GM21825 (cell line): ENCODE results near the gene STK32C.
"Not testable (repeated sequence)": the region's sequence is repeated elsewhere in the genome, so short reads cannot be mapped to it uniquely, and the experiment has no call there.

Source experiments
- ATAC-seq: cut with Tn5 transposase; IDR thresholded peaks from one replicate; pipeline ENCODE4 v1.9.1; 2021; ENCODE audit warnings: mild to moderate bottlenecking, moderate library complexity; ENCODE audit not compliant: unreplicated experiment

The STK32C gene

DNA sequence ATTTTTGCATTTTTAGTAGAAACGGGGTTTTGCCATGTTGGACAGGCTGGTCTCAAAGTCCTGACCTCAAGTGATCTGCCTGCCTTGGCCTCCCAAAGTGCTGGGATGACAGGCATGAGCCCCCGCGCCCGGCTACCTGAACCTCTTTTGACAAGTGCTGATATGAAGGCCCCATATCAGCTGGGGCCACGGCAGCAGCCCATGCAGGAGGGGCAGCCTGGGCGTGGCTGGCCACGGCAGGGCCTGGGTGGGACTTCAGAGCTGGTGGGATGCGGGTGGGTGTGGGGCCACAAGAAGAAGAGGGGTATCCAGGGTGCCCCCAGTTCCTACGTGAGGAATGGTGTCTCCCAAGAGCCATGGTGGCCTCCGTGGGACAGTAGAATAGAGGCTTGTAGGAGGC lies 31.1 kb upstream of the STK32C start:
- ATAC-seq = no peak

DNA sequence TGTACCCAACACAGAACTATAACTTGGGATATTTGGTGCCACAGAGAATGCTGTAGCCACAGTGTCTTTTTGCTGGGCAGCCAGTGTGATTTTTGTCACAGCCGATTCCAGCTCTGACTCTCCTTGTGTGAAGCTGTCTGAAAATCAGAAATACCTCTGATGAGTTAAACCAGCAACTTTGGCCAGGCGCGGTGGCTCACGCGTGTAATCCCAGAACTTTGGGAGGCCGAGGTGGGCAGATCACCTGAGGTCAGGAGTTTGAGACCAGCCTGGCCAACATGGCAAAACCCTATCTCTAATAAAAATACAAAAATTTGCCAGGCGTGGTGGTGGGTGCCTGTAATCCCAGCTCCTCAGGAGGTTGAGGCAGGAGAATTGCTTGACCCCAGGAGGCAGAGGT lies 30.1 kb upstream of the STK32C start:
- not testable (repeated sequence) for ATAC-seq

DNA sequence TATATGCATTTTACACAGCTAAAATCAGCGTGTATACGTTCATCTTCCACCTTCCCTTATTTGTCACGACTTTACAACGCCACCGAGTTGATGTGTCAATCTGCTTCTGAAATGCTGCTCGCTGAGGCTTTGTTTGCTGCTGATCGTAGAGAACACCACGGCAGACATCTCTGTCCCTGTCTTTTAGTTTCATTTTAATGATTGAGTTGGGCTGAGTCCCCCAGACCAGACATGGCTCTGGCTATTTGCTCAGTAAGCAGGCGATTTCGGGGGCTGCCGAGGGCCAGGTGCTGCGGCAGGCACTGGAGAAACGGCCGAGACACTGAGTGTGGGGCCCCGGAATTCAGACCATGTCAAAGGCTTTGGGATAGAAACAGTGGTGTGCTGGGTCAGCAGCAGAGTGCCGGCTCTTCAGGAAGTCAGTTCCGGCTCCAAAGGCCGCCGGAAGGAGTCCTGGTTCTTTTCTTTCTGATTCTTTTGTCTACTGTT lies 29.2 kb upstream of the STK32C start:
- no peak for ATAC-seq

DNA sequence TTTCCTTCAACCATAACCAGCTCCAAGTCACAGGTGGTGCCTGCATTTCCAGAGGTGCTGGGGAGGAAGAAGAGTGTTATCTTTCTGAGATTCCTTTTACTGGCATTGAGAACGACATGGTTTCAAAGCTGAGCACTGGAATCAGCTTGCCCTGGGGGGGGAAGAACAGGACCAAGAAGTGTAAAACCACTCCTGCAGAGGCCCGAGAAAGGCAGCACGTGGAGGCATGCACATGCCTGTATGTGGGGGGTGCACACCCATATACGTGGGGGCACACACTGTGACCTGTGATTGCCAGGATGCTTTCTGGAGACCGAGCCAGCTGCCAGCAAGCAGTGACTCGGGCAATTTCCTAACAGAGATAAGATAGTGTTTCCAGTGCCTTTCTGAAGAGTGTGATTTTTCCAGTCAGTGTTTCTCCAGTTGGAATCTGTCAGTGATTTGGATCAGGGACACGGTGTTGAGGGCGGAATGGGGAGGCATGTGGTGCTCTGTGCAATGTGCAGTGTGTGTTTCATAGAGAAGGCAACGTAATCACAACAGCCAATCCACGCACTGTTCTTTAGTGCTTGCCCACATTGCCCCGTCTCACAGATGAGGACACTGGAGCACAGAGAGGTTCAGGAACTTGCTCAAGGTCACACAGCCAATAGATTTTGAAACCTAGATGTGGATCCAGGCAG lies 28.5 kb upstream of the STK32C start:
- ATAC-seq = no peak

DNA sequence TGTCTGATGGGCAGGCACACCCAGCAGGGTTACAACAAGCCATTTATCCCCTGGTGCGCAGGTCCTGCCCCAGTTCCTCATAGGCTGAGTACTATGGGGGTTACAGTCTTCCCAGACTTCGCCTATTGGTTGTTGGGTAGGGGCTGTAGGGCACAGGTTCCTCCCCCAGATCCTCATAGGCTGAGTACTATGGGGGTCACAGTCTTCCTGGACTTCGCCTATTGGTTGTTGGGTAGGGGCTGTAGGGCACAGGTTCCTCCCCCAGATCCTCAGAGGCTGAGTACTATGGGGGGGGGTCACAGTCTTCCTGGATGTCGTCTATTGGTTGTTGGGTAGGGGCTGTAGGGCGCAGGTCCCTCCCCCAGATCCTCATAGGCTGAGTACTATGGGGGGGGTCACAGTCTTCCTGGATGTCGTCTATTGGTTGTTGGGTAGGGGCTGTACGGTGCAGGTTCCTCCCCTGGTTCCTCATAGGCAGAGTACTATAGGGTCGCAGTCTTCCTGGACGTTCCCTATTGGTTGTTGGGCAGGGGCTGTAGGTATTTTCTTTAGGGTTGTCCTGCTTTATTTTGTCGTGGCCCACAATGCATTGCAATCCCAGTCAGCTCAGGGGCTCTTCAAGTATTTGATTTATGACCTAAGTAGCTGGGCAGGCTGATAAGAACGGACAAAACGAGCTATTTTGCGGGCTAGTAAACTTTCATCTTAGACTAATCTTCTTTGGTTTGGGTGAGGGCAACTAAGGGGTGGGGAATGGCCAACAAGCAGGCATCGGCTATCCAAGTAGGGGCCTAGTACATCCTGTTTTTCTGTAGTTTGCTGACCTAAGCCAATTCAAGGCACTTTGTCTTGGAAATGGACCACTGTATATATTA lies 27.7 kb upstream of the STK32C start:
- ATAC-seq = peak; percentile 42

DNA sequence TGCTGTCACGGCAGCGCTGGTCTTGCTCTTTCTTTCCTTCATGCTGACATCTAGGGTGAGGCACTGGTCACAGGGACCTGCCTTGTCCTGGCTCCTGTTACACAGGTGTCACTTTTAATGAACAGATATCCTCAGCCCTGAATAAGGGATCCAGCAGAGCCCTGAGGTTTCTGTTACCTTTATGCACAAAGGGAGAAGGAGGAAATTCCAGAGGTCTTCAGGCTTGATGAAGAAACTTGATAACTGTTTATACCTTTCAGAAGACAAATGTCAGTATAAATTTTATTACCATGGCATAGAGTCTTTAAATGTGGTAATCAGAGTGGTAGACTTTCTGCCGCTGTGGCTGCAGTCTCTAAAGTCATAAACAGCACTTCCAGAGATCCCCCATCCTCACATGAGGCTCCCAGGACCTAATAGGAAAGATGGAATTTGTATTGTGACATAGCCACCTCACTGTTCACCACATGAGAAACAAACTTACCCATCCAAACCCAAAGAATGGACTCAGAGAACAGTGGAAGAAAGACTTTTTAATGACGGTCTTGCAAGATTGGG lies 27.0 kb upstream of the STK32C start:
- ATAC-seq = no peak

DNA sequence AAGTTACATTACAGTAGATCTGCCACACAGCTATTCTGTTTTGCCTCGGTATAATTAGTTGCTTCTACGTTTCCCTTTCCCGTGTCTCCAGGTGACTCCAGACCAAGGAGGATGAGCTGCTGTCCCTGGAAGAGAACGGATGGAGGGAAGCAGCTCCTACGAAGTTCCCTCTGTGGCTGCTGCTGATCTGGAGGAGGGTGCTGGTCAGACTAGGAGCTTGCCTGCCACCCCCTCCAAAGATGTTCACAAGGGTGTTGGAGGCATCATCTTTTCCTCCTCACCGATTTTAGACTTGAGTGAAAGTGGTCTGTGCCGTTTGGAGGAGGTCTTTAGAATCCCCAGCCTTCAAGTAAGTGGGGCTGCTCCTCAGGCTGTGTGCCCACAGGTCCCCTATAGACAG lies 25.6 kb upstream of the STK32C start:
- no peak for ATAC-seq

DNA sequence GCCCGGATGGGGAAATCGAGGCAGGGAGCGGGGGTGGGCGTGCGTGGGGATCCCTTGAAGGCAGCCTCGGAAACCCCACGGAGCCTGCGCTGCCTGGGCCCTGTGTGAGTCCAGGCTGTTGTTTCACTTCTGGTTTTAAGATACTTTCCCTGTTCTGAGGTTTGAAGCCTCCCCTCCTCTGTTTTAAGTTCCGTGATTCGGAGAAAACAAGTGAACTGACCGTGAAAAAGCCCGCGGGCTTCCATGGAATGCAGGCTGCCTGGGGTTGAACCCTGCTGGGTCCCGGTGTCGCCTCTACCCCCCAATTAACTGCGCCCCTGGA lies 24.6 kb upstream of the STK32C start:
- peak; percentile 32 for ATAC-seq

DNA sequence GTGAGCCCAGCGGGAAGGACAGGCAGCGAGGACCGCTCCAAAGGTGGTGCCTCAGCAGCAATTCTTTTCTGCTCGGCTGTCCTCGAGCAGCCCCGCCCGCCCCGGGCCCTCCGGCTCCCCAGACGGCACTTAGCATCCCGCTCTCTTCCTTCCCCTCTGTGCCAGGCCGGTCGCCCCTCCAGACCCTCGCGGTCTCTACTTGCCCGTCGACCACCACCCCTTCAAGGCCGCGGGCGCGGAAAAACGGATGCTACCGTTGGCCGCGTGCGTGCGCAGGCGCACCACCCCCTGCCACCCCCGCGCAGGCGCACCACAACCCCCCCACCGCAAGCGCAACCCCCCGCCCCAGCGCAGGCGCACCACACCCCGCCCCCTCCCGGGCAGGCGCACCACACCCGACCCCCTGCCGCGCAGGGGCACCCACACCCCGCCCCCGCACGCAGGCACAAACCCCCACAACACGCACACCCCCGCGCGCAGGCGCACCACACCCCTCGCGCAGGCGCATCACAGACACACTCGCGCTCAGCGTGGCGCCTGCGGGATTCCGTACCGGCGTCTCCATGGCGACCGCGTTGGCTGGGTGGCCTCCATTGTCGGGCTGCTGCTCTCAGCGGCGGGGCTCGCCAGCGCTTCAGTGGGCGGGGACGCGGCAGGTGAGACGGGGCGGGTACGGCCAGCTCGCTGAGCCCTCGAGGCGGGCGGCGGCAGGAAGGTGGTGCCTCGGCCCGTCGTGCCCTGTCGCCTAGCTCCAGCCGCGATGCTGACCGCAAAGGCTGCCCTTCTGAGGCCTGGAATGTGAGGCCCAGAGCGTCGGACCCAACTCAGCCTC lies 24.1 kb upstream of the STK32C start, which contains the start of gene LRRC27:
LRRC27 (plus strand) TSS at position 593 of the 832 bp plus-strand sequence. CDS start 1,332 bp downstream, outside the sequence.
- ATAC-seq = peak; percentile 71

DNA sequence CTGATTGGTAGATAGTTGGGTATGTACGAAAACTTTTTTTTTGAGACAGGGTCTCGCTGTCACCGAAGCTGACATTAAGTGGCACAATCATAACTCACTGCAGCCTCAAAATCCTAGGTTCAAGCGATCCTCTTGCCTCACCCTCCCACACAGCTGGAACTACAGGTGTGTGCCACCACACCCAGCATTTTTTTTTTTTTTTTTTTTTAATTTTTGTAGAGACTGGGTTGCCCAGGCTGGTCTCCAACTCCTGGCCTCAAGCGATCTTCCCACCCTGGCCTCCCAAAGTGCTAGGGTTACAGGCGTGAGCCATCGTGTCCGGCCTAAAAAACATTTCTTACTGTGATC lies 22.7 kb upstream of the STK32C start:
- ATAC-seq = no peak

DNA sequence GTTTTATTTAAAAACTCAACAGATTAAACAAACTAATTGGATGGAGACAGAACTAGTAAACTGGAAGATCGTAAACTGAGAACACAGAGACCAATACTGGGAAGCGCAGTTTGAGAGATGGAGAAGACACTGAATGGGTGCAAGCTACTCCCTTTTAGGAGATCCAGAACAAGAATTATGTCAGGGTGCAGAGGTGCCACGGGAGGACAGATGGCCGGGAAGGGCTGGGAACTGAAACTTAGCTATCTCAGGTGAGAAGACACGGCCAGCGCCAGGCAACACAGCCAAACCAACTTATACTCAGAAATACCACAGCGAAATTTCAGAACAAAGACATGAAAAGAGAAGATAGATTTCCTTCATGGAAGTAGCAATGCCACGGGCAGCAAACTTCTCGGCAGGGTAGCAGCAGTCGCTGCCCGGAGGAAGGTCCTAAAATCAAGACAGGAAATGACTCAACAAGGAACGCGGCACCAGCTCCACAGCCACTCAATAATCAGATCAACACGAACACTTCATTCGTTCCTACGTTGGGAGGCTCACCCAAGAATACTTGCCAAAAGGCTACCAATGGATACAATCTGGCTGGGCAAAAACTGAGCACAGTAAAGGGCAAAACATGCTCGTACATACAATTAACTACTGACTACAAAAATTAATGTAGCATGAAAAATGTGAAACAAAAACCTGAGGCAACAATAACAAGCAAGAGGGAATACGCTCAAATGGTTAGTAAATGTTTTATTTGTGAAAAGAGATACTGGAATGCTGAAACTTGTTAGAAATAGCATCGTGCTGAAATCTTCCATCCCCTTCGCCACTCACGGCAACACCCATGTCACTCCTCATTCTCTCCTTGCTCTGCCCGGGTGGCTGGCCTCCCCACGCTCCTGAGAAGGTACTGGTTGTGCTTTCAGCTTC lies 22.1 kb upstream of the STK32C start:
- ATAC-seq = no peak

DNA sequence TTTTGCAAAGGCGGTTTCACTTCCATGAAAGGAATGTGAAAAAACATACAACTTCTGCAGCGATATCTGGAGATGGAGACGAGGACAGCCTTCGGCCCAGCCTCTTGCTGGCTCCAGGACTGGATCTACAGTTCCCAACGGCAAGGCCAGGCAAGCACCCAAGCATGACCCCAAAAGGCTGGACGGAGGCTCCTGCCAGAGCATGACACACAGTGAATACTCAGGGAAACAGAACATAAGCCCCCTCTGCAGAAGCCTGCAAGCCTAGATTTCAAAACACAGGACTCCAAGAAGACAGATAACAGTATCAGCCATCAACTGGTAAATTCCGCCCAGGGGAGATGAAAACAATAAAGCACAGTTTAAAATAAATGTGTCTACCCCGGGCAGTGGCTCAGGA lies 21.0 kb upstream of the STK32C start:
- no peak for ATAC-seq

DNA sequence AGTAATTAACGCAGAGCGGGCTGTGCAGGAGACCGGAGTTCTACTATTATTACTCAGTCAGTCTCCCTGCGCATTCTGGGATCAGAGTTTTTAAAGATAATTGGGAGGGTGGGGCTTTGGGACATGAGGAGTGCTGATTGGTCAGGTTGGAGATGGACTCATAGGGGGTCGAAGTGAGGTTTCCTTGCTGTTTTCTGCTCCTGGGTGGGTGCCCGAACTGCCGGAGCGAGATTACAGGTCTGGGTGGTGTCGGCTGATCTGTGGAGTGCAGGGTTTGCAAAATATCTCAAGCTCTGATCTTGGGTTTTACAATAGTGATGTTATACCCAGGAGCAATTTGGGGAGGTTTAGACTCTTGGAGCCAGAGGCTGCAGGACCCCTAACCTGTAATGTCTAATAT lies 20.4 kb upstream of the STK32C start:
- no peak for ATAC-seq

DNA sequence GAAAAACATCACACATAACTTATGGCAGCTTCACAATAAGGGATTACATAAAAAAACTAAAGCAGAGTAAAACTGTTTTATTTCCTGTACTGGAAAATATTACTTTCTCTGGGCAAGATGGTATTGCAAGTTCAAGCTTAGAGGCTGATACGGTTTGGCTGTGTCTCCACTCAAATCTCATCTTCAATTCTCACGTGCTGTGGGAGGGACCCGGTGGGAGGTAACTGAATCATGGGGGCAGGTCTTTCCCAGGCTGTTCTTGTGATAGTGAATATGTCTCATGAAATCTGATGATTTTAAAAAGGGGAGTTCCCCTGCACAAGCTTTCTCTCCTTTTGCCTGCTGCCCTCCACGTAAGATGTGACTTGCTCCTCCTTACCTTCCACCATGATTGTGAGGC lies 19.2 kb upstream of the STK32C start:
- no peak for ATAC-seq

DNA sequence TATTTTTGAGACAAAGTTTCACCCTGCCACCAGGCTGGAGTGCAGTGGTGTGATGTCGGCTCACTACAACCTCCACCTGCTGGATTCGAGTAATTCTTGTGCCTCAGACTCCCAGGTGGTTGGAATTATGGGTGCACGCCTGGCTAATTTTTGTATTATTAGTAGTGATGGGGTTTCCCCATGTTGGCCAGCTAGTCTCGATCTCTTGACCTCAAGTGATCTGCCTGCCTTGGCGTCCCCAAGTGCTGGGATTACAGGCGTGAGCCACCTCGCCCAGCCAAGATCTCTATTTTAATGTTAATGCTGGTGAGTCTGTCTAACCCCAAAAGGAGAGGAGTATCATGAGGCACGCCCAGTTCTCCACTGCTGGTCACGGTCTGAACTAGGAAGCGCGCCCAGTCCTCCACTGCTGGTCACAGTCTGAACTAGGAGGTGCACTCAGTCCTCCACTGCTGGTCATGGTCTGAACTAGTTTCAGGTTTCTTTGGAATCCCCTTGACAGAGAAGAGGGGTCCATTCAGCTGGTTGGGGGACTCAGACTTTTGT lies 18.7 kb upstream of the STK32C start:
- ATAC-seq = no peak

DNA sequence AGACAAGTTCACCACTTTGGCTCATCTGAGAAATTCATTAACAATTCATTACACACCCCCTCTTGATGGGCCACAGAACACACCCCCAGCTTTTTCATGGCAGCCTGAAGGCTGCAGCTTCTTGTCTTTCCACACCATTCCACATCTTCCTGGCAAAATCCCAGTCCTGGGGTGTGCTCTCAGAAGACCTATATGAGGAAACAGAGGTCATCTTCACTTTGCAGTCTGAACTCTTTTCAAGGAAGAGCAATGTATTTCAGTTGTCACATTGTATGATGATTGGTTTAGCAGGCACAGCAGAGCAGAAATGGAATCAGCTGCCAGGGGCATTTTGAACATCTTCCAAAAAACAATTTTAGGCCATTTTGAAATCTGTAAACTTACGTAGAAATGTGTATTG lies 16.4 kb upstream of the STK32C start:
- no peak for ATAC-seq

DNA sequence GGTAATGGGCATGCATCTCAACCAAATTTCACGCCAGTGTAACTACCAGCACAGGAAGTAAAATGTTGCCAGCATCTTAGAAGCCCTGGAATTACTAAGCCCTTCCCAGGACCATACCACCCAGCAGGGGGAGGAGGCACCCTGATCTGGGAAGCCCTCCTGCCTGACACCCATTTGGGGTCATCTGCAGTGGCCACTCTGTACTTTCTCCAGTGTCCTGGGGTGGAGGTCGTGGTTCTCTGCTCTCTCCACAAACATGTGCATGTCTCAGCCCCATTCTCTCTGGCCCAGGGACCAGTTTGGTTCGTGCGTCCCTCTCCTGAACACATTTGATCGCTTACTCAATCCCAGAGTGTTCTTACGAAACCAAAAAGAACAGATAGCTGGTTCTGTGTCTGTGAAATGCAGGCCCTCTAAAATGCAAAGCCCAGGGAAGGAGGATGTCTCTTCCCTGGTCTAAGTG lies 14.9 kb upstream of the STK32C start:
- no peak for ATAC-seq

DNA sequence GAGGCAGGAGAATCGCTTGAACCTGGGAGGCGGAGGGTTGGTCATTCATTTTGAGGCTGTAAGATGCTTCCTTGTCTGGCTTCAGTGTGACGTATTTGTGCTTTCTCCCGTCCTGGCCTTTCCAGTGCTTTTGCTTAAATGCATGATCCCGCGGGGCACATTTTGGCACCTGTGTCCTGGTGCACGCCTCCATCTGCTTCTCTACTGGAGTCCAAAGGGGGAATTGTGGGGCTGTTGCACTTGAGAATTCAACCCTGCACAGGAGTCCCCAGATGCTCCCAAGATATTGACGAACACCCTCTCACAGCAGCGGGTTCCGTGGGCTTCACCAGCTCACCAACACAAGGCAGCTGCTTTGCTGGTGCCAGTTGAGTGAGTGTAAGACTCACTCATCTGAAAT lies 14.0 kb upstream of the STK32C start:
- ATAC-seq = no peak

DNA sequence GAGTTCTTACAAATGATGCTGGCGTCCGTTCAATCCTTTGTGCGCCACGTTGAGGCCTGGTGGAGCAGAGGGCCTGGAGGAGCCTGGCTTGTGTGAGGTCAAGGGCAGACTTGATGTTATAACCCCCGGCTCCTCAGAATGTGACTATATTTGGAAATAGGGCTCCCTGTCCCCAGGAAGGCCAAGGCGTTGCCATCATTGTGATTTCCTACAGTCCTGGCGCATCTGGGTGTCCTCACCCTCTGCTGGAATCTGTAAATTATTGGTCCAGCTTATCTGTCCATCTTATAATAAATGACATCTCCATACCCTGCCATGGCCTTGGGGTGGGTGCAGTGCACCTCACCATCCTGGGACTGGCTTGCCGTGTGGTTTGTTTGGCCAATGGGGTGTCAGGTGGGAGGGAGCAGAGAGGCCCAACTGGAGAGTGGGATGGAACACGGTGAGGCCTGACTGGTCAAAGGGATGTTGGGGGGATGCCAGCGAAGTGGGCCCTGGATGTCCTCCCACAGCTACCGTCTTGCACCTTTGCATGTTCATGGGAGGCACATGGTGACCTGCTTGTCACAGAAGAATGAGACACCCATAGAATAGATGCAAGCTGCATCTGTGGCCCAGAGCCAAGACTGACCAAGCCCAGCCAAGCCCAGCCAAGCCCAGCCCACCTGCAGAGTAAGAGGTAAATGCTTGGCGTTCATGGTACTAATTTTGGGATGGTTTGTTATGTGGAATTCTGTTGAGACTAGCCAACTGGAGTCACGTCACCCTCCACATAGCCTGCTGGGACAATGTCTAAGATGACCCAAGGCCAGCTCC lies 13.1 kb upstream of the STK32C start:
- ATAC-seq = no peak
